ENCODE data around the gene SMIM12.

Gene SMIM12

GRCh38 chr1:34816778-34817177 lies 42.8 kb downstream of the SMIM12 start:
- TF ChIP-seq GATA3 (IDR thresholded peaks at IDR 0.05; ENCODE audit: low read depth, low read length) (no peak), GATA2 (IDR thresholded peaks at IDR 0.05; ENCODE audit: low read depth, low read length) (no peak)

DNA sequence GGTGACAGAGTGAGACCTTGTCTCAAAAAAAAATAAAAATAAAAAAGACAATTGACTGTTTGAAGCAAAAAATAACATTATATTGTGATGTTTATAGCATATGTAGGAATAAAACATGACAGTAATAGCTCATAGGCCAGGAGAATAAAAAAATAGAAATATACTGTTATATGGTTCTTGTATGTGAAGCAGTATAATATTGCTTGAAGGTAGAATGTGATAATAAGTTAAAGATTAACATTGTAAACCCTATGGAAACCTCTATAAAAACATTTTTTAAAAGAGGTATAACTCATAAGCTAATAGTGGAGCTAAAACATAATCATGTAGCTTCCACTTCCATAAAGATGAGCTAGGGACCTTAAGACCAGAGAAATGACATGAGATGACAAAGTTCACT lies 43.2 kb downstream of the SMIM12 start:
- TF ChIP-seq GATA2 (IDR thresholded peaks at IDR 0.05; ENCODE audit: low read depth, low read length) (no peak), GATA3 (IDR thresholded peaks at IDR 0.05; ENCODE audit: low read depth, low read length) (no peak)

- TF ChIP-seq GATA2 (IDR thresholded peaks at IDR 0.05; ENCODE audit: low read depth, low read length) (peak; percentile 23; the same call in 1 of the 2 replicates), GATA3 (IDR thresholded peaks at IDR 0.05; ENCODE audit: low read depth, low read length) (no peak)
Observed at GRCh38 chr1:34808051-34808810, 51.3 kb downstream of the SMIM12 start.

- TF ChIP-seq GATA2 (IDR thresholded peaks at IDR 0.05; ENCODE audit: low read depth, low read length) (no peak), GATA3 (IDR thresholded peaks at IDR 0.05; ENCODE audit: low read depth, low read length) (no peak)
Observed at GRCh38 chr1:34806396-34806795, 53.2 kb downstream of the SMIM12 start.

GRCh38 chr1:34803770-34804169 lies 55.8 kb downstream of the SMIM12 start:
- TF ChIP-seq GATA2 (IDR thresholded peaks at IDR 0.05; ENCODE audit: low read depth, low read length) (no peak), GATA3 (IDR thresholded peaks at IDR 0.05; ENCODE audit: low read depth, low read length) (no peak)
